CD14-positive monocyte (primary cell): Measurements from ENCODE around the gene RAPGEF1. TPM values are rescaled to one million over a fixed set of nuclear protein-coding genes. Genes with fewer than 3 reads are reported as not detected.

Experiments
- DNase-seq, 3 donors: peaks; one replicate each; pipeline ENCODE4 v3.0.0-alpha.2; 2011 to 2022
- H2AFZ ChIP-seq: 2 replicates; pipeline ENCODE4 v1.6.0; 2012; ENCODE audit warnings: mild to moderate bottlenecking, low read depth, low read length, inconsistent platforms; ENCODE audit not compliant: insufficient read depth, poor library complexity, severe bottlenecking
- H3K27ac ChIP-seq, 2 donors: 1 replicate in 1 of 2; 2 replicates in 1 of 2; pipeline ENCODE4 v1.5.1; 2012 to 2013; ENCODE audit warnings: low read length in 2 of 2, control low read depth in 1 of 2, inconsistent platforms in 1 of 2, low read depth in 1 of 2, mild to moderate bottlenecking in 1 of 2
- H3K27me3 ChIP-seq, 2 donors: one replicate each; pipeline versions ENCODE4 v1.6.0 to v1.6.1; 2011 to 2013; ENCODE audit warnings: low read length in 2 of 2; ENCODE audit not compliant: control insufficient read depth in 2 of 2, insufficient read depth in 2 of 2
- H3K36me3 ChIP-seq, 2 donors: replicated peaks in 1 of 2; 1 replicate in 1 of 2; 2 replicates in 1 of 2; pipeline versions ENCODE4 v1.5.1 to v1.6.1; 2012 to 2013; ENCODE audit warnings: low read length in 2 of 2, control low read depth in 1 of 2, inconsistent platforms in 1 of 2, mild to moderate bottlenecking in 1 of 2; ENCODE audit not compliant: insufficient read depth in 2 of 2, control insufficient read depth in 1 of 2
- H3K4me1 ChIP-seq, 2 donors: 1 replicate in 1 of 2; 2 replicates in 1 of 2; pipeline versions ENCODE4 v1.5.1 to v1.6.1; 2012 to 2013; ENCODE audit warnings: low read length in 2 of 2, control low read depth in 1 of 2, inconsistent platforms in 1 of 2, mild to moderate bottlenecking in 1 of 2, moderate library complexity in 1 of 2; ENCODE audit not compliant: insufficient read depth in 2 of 2, control insufficient read depth in 1 of 2
- H3K4me2 ChIP-seq: replicated peaks from 2 replicates; pipeline ENCODE3; 2012; ENCODE audit warnings: low read length, moderate library complexity, mild to moderate bottlenecking; ENCODE audit not compliant: poor library complexity, severe bottlenecking; ENCODE audit errors: extremely low read depth
- H3K4me3 ChIP-seq, 3 experiments: fragments of 200-600 bp in 1 of 3; sonication (generic) in 1 of 3; replicated peaks in 1 of 3; 1 replicate in 2 of 3; 2 replicates in 1 of 3; pipeline ENCODE4 v1.5.1; 2011 to 2013; ENCODE audit warnings: low read length in 3 of 3, mild to moderate bottlenecking in 3 of 3, control low read depth in 2 of 3, low read depth in 2 of 3, inconsistent platforms in 1 of 3, moderate library complexity in 1 of 3
- H3K79me2 ChIP-seq: 2 replicates; pipeline ENCODE4 v1.6.0; 2012; ENCODE audit warnings: mild to moderate bottlenecking, control low read depth, inconsistent platforms, low read length, moderate library complexity; ENCODE audit not compliant: insufficient read depth
- H3K9ac ChIP-seq: 2 replicates; pipeline ENCODE4 v1.6.0; 2017; ENCODE audit warnings: low read length, mild to moderate bottlenecking; ENCODE audit not compliant: insufficient read depth, poor library complexity, severe bottlenecking
- H3K9me3 ChIP-seq, 2 donors: replicated peaks in 1 of 2; 1 replicate in 1 of 2; 2 replicates in 1 of 2; pipeline versions ENCODE4 v1.5.1 to v1.6.1; 2012 to 2013; ENCODE audit warnings: low read length in 2 of 2, control low read depth in 1 of 2; ENCODE audit not compliant: control insufficient read depth in 1 of 2, insufficient read depth in 1 of 2
- H4K20me1 ChIP-seq: 2 replicates; pipeline ENCODE4 v1.6.0; 2012; ENCODE audit warnings: mild to moderate bottlenecking, low read length, control low read depth, moderate library complexity; ENCODE audit not compliant: insufficient read depth
- H3K27ac Mint-ChIP-seq, 7 donors: one replicate each; pipeline ENCODE4 v1.8.0; 2020; ENCODE audit warnings: mild to moderate bottlenecking in 7 of 7, mixed read lengths in 7 of 7, moderate library complexity in 6 of 7, inconsistent platforms in 2 of 7
- H3K27me3 Mint-ChIP-seq, 3 donors: one replicate each; pipeline ENCODE4 v1.8.0; 2021 to 2022; ENCODE audit warnings: low read depth in 3 of 3, mild to moderate bottlenecking in 3 of 3, mixed read lengths in 3 of 3, moderate library complexity in 3 of 3, inconsistent platforms in 1 of 3
- H3K36me3 Mint-ChIP-seq, 2 donors: one replicate each; pipeline ENCODE4 v1.8.0; 2020; ENCODE audit warnings: mixed read lengths in 2 of 2, inconsistent platforms in 1 of 2, mild to moderate bottlenecking in 1 of 2
- H3K4me1 Mint-ChIP-seq: one replicate; pipeline ENCODE4 v1.8.0; 2020; ENCODE audit warnings: mild to moderate bottlenecking, mixed read lengths
- H3K4me3 Mint-ChIP-seq, 2 donors: one replicate each; pipeline ENCODE4 v1.8.0; 2020; ENCODE audit warnings: mild to moderate bottlenecking in 2 of 2, mixed read lengths in 2 of 2, moderate library complexity in 1 of 2
- H3K9me3 Mint-ChIP-seq, 7 donors: one replicate each; pipeline ENCODE4 v1.8.0; 2020 to 2022; ENCODE audit warnings: mixed read lengths in 7 of 7, mild to moderate bottlenecking in 6 of 7, moderate library complexity in 6 of 7, inconsistent platforms in 2 of 7
- CTCF ChIP-seq: fragments of 200-600 bp; IDR thresholded peaks from one replicate; pipeline ENCODE4 v1.8.0; 2022; ENCODE audit warnings: antibody characterized with exemption, mild to moderate bottlenecking
- WGBS: methylation state at CpG from one replicate; pipeline ENCODE4 v1.1.5; 2013; ENCODE audit warnings: missing lambda C conversion rate; ENCODE audit not compliant: insufficient coverage; 5-methylcytosine and 5-hydroxymethylcytosine counted together
- intact Hi-C, 2 donors: fragments of 100-400 bp; cut with micrococcal nuclease; formaldehyde crosslinking; loops; one replicate each; pipeline versions ENCODE4 v1.15.0 to v1.15.1; 2023
- polyA plus RNA-seq, 3 donors: library from polyadenylated mRNA; depleted of rRNA in 1 of 3; unstranded in 2 of 3; stranded (reverse) in 1 of 3; fragments of 300-500 nt in 2 of 3; fragments of >200 nt in 1 of 3; fragmentation: Illumina TruSeq in 2 of 3; gene quantifications; 1 replicate in 2 of 3; 2 replicates in 1 of 3; pipeline ENCODE4 v1.2.3, GENCODE V29; 2012 to 2021

Gene RAPGEF1
- polyA plus RNA-seq, 3 donors, result 1.7 to 71.7 (median 3.0) TPM

GRCh38 chr9:131661568-131662288 lies 78.1 kb downstream of the RAPGEF1 start:
- H3K4me1 Mint-ChIP-seq, result peaks cover 51% of the 10 kb centered on the region
- H3K9ac ChIP-seq, result no peak overlapping the region
- H3K27ac Mint-ChIP-seq, result peak overlapping the region in 5 of 7 donors; percentile 14 to 86 (median 66)
- H3K36me3 Mint-ChIP-seq, result peaks cover 31 to 56% of the 10 kb centered on the region in 2 donors
- H3K27ac ChIP-seq, result no peak overlapping the region
- H3K9me3 ChIP-seq, result no peaks in the 10 kb centered on the region
- H3K4me1 ChIP-seq, result peaks cover 29 to 41% of the 10 kb centered on the region in 2 donors
- no peaks in the 10 kb centered on the region for H3K36me3 ChIP-seq
- peaks cover 0 to 1% (median 0%) of the 10 kb centered on the region in 3 donors for H3K27me3 Mint-ChIP-seq
- intact Hi-C loops, result no loop called here
- 90% methylated on average over 4 of the region's 6 CpGs for WGBS
- H3K4me3 ChIP-seq, result no peak overlapping the region
- H3K27me3 ChIP-seq, result no peaks in the 10 kb centered on the region
- no peaks in the 10 kb centered on the region for H3K9me3 Mint-ChIP-seq
- peaks cover 93% of the 10 kb centered on the region for H3K79me2 ChIP-seq
- TF ChIP-seq CTCF, result no peak
- H3K4me3 Mint-ChIP-seq, result no peak overlapping the region
- H2AFZ ChIP-seq, result no peak overlapping the region
- H4K20me1 ChIP-seq, result no peaks in the 10 kb centered on the region
- no peak overlapping the region for H3K4me2 ChIP-seq
- DNase-seq, result no peak

- Histone ChIP-seq H3K36me3 (no peaks in the 10 kb centered on the region), H3K27ac (no peak overlapping the region), H3K27me3 (no peaks in the 10 kb centered on the region), H3K9ac (no peak overlapping the region), H3K9me3 (no peaks in the 10 kb centered on the region), H3K4me3 (no peak overlapping the region), H4K20me1 (no peaks in the 10 kb centered on the region), H3K79me2 (peaks cover 83% of the 10 kb centered on the region), H3K4me1 (peaks cover 38 to 51% of the 10 kb centered on the region in 2 donors), H3K4me2 (no peak overlapping the region), H2AFZ (no peak overlapping the region)
- Mint-ChIP-seq H3K27me3 (peaks cover 0 to 1% (median 0%) of the 10 kb centered on the region in 3 donors), H3K36me3 (peaks cover 29 to 55% of the 10 kb centered on the region in 2 donors), H3K4me1 (peaks cover 58% of the 10 kb centered on the region), H3K4me3 (no peak overlapping the region), H3K27ac (peak overlapping the region in 3 of 7 donors; percentile 8 to 69 (median 27)), H3K9me3 (no peaks in the 10 kb centered on the region)
- TF ChIP-seq CTCF, result no peak
- intact Hi-C loops, result no loop called here
- 92% methylated on average over 11 of the region's 19 CpGs for WGBS
- DNase-seq, result no peak
Measured at GRCh38 chr9:131660466-131661405, 79.1 kb downstream of the RAPGEF1 start.
